MM.1S (cell line): ENCODE measurements around the gene CD44.

Source experiments
- EZH2 ChIP-seq: fragments of 300-600 bp; sonication (generic); optimal IDR thresholded peaks from 2 replicates; pipeline ENCODE3; 2017; ENCODE audit warnings: low read depth, mild to moderate bottlenecking, antibody characterized with exemption, low read length, mixed read lengths
- TF ChIP-seq, protein P1 (sequence below): fragments of 300-600 bp; sonication (generic); IDR thresholded peaks from 2 replicates; pipeline ENCODE4 v1.5.1; 2016; ENCODE audit warnings: antibody characterized with exemption, low read length, mixed read lengths

GRCh38 chr11:35174666-35175065 is 35.7 kb downstream of the CD44 start:
- TF ChIP-seq, protein P1, sequence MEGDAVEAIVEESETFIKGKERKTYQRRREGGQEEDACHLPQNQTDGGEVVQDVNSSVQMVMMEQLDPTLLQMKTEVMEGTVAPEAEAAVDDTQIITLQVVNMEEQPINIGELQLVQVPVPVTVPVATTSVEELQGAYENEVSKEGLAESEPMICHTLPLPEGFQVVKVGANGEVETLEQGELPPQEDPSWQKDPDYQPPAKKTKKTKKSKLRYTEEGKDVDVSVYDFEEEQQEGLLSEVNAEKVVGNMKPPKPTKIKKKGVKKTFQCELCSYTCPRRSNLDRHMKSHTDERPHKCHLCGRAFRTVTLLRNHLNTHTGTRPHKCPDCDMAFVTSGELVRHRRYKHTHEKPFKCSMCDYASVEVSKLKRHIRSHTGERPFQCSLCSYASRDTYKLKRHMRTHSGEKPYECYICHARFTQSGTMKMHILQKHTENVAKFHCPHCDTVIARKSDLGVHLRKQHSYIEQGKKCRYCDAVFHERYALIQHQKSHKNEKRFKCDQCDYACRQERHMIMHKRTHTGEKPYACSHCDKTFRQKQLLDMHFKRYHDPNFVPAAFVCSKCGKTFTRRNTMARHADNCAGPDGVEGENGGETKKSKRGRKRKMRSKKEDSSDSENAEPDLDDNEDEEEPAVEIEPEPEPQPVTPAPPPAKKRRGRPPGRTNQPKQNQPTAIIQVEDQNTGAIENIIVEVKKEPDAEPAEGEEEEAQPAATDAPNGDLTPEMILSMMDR, result no peak
- no peak for TF ChIP-seq EZH2
